Measurements from ENCODE around the gene TEX36.
A peak's percentile ranks its signal among the peaks of the same experiment; 100 is the strongest.
"Not testable (repeated sequence)": the region's sequence is repeated elsewhere in the genome, so short reads cannot be mapped to it uniquely, and the experiment has no call there.

TEX36 gene

DNA sequence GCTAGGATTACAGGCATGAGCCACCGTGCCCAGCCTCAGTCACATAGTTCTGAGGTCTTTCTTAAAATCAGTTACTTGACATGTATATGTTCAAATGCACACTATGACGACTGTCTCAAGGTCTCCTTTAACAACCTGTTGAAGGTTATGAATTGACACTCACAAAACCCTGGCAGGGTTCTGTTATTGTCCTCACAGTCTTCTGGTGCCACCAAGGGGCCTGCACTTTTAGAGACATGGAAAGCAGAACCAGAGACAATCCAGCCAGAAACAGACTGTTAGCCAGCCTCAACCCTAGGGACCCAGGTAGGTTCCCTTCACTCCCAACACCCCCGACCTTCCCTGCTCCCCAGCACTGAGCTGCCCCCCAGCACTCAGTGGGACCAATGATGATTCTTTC is 26.4 kb downstream of the TEX36 start:
- no peak for DNase-seq (ENCODE audit: low read depth)
- no peaks in the 10 kb centered on the region for H3K9me3 ChIP-seq (ENCODE audit: control insufficient read depth, low read length)
- H3K4me1 ChIP-seq (ENCODE audit: control insufficient read depth, insufficient read depth, low read length), result peaks cover 15% of the 10 kb centered on the region
- no peak overlapping the region for H3K4me3 ChIP-seq (ENCODE audit: low read length)
- no peak overlapping the region for H3K9ac ChIP-seq (ENCODE audit: low read length)
- H3K36me3 ChIP-seq (ENCODE audit: control insufficient read depth, insufficient read depth, low read length, severe bottlenecking), result no peaks in the 10 kb centered on the region
- H3K27me3 ChIP-seq (replicated peaks; ENCODE audit: control insufficient read depth, insufficient read depth, low read length), result no peaks in the 10 kb centered on the region

DNA sequence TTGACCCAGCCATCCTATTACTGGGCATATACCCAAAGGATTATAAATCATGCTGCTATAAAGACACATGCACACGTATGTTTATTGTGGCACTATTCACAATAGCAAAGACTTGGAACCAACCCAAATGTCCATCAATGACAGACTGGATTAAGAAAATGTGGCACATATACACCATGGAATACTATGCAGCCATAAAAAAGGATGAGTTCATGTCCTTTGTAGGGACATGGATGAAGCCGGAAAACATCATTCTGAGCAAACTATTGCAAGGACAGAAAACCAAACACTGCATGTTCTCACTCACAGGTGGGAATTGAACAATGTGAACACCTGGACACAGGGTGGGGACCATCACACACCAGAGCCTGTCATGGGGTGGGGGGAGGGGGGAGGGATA is 29.9 kb downstream of the TEX36 start:
- not testable (repeated sequence) for H3K9ac ChIP-seq (ENCODE audit: low read length); H3K4me3 ChIP-seq (ENCODE audit: low read length); DNase-seq (ENCODE audit: low read depth); H3K9me3 ChIP-seq (ENCODE audit: control insufficient read depth, low read length); H3K36me3 ChIP-seq (ENCODE audit: control insufficient read depth, insufficient read depth, low read length, severe bottlenecking); H3K27me3 ChIP-seq (replicated peaks; ENCODE audit: control insufficient read depth, insufficient read depth, low read length)
- peaks cover 14% of the 10 kb centered on the region for H3K4me1 ChIP-seq (ENCODE audit: control insufficient read depth, insufficient read depth, low read length)

DNA sequence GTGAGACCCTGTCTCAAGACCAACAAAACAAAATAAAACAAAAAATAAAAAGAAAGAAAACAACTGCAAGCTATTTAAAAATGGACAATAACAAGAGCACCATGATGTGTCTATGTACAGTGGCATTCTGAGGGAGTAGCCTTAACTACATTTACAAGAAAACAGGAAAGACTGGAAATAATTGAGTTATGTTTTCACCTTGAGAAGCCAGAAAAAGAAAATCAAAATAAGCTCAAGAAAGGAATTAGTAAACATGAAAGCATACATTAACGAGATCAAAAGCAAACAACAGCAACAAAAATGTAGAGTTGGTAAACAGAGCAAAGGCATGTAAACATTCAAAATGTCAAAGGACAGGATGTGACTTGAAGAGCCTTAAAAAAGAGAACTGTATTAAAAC is 36.7 kb downstream of the TEX36 start:
- Histone ChIP-seq H3K36me3 (ENCODE audit: control insufficient read depth, insufficient read depth, low read length, severe bottlenecking) (no peaks in the 10 kb centered on the region), H3K27me3 (replicated peaks; ENCODE audit: control insufficient read depth, insufficient read depth, low read length) (peaks cover 3% of the 10 kb centered on the region), H3K4me1 (ENCODE audit: control insufficient read depth, insufficient read depth, low read length) (no peaks in the 10 kb centered on the region), H3K4me3 (ENCODE audit: low read length) (no peak overlapping the region), H3K9me3 (ENCODE audit: control insufficient read depth, low read length) (no peaks in the 10 kb centered on the region), H3K9ac (ENCODE audit: low read length) (no peak overlapping the region)
- DNase-seq (ENCODE audit: low read depth), result no peak

DNA sequence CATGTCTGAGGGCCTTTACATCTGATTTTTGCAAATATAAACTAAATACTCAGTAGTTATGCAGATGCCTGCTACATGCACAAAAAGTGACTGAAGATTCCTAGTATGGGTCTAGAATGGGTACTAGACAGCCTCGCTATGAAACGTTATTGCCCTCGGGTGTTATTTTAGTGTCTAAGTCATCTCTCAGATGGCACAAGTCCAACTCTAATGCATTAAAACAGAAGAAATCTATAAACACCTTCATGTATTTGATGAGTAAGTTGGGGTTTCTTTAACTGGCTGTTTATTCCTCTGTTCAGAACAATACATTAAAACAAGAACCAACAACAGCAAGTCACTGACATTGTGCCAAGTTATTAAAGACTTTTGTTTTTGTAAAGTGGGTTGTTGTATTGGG is 41.6 kb downstream of the TEX36 start:
- Histone ChIP-seq H3K4me1 (ENCODE audit: control insufficient read depth, insufficient read depth, low read length) (no peaks in the 10 kb centered on the region), H3K36me3 (ENCODE audit: control insufficient read depth, insufficient read depth, low read length, severe bottlenecking) (no peaks in the 10 kb centered on the region), H3K4me3 (ENCODE audit: low read length) (no peak overlapping the region), H3K9me3 (ENCODE audit: control insufficient read depth, low read length) (no peaks in the 10 kb centered on the region), H3K27me3 (replicated peaks; ENCODE audit: control insufficient read depth, insufficient read depth, low read length) (peaks cover 10% of the 10 kb centered on the region), H3K9ac (ENCODE audit: low read length) (no peak overlapping the region)
- DNase-seq (ENCODE audit: low read depth), result no peak

DNA sequence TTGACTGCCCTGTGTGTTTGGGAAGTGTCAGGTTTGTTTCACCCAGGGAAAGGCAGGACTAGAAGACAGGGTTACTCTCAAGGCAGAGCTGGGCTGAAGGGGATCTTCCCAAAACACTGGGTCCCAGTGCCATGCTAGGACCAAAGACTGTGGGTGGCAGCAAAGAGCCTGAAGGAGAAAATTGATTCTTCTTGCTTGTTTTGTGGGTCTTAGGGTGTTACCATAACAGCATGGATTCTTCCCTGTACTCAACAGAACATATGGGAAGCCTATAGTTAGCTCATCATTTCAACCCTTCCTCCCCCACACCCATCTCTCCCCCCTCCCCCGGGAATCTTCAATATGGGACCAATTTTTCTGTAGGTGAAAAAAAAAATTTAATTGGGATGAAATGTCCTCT is 42.3 kb downstream of the TEX36 start:
- H3K9ac ChIP-seq (ENCODE audit: low read length), result no peak overlapping the region
- H3K36me3 ChIP-seq (ENCODE audit: control insufficient read depth, insufficient read depth, low read length, severe bottlenecking), result no peaks in the 10 kb centered on the region
- no peaks in the 10 kb centered on the region for H3K9me3 ChIP-seq (ENCODE audit: control insufficient read depth, low read length)
- peaks cover 10% of the 10 kb centered on the region for H3K27me3 ChIP-seq (replicated peaks; ENCODE audit: control insufficient read depth, insufficient read depth, low read length)
- H3K4me1 ChIP-seq (ENCODE audit: control insufficient read depth, insufficient read depth, low read length), result no peaks in the 10 kb centered on the region
- no peak overlapping the region for H3K4me3 ChIP-seq (ENCODE audit: low read length)
- DNase-seq (ENCODE audit: low read depth), result no peak

DNA sequence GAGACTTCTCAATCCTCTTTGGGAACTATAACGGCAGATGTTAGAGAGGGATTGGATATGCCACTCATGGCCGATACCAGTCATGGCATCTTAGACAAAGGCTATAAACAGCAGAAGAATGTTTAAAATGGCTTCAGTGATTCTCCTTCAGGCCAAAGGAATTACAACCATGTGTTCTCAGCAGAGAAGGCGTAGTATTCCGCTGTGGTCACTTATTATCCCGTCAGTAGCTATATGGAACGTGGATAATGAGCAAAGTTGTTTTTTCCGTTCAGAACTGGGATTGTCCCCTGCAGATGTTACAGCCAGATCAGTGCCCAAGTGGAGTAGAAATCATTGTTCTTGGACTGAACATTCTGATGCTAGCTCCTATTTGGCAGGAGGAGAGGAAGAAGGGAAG is 43.1 kb downstream of the TEX36 start:
- peaks cover 13% of the 10 kb centered on the region for H3K27me3 ChIP-seq (replicated peaks; ENCODE audit: control insufficient read depth, insufficient read depth, low read length)
- H3K36me3 ChIP-seq (ENCODE audit: control insufficient read depth, insufficient read depth, low read length, severe bottlenecking), result no peaks in the 10 kb centered on the region
- no peak overlapping the region for H3K9ac ChIP-seq (ENCODE audit: low read length)
- no peaks in the 10 kb centered on the region for H3K9me3 ChIP-seq (ENCODE audit: control insufficient read depth, low read length)
- no peaks in the 10 kb centered on the region for H3K4me1 ChIP-seq (ENCODE audit: control insufficient read depth, insufficient read depth, low read length)
- H3K4me3 ChIP-seq (ENCODE audit: low read length), result no peak overlapping the region
- DNase-seq (ENCODE audit: low read depth), result peak; percentile 19

DNA sequence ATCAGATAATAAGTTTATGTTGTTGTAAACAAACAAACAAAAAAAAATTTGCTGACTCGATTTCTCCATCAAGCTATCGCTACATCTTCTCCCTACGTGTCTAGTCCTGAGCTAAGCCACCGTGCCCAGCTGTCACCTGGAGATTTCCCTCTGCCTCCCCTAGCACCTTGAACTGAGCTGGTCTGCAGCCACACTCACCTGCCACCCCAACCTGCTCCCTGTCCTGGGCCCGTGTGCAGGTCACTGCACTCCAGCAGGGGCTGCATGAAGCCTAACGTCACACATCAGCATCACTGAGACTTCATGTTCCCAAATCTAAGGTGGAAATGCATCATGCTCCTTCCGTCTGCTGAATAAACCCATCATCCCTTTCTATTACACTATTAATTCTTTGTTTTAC is 44.4 kb downstream of the TEX36 start:
- no peak overlapping the region for H3K9ac ChIP-seq (ENCODE audit: low read length)
- no peaks in the 10 kb centered on the region for H3K4me1 ChIP-seq (ENCODE audit: control insufficient read depth, insufficient read depth, low read length)
- no peak for DNase-seq (ENCODE audit: low read depth)
- no peak overlapping the region for H3K4me3 ChIP-seq (ENCODE audit: low read length)
- H3K27me3 ChIP-seq (replicated peaks; ENCODE audit: control insufficient read depth, insufficient read depth, low read length), result peaks cover 21% of the 10 kb centered on the region
- no peaks in the 10 kb centered on the region for H3K9me3 ChIP-seq (ENCODE audit: control insufficient read depth, low read length)
- no peaks in the 10 kb centered on the region for H3K36me3 ChIP-seq (ENCODE audit: control insufficient read depth, insufficient read depth, low read length, severe bottlenecking)

DNA sequence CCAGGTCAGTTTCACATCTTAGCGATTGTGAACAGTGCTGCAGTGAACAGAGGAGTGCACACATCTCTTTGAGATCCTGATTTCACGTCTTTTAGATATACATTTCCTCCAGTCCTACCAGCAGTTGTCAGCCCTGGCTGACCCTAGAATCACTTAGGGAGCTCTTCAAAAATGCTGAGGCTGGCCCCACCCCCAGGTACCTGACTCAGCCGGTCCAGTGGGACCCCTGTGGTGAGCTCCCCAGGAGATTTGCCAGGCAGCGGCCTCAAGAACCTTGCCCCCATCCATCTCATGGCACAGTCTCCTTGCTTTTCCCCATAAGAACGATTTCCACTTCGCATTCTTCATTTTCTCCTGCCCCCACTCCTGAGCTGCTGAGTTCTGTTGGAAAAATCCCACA is 45.5 kb downstream of the TEX36 start:
- no peaks in the 10 kb centered on the region for H3K9me3 ChIP-seq (ENCODE audit: control insufficient read depth, low read length)
- H3K4me3 ChIP-seq (ENCODE audit: low read length), result no peak overlapping the region
- peaks cover 27% of the 10 kb centered on the region for H3K27me3 ChIP-seq (replicated peaks; ENCODE audit: control insufficient read depth, insufficient read depth, low read length)
- H3K9ac ChIP-seq (ENCODE audit: low read length), result no peak overlapping the region
- DNase-seq (ENCODE audit: low read depth), result no peak
- no peaks in the 10 kb centered on the region for H3K36me3 ChIP-seq (ENCODE audit: control insufficient read depth, insufficient read depth, low read length, severe bottlenecking)
- no peaks in the 10 kb centered on the region for H3K4me1 ChIP-seq (ENCODE audit: control insufficient read depth, insufficient read depth, low read length)

DNA sequence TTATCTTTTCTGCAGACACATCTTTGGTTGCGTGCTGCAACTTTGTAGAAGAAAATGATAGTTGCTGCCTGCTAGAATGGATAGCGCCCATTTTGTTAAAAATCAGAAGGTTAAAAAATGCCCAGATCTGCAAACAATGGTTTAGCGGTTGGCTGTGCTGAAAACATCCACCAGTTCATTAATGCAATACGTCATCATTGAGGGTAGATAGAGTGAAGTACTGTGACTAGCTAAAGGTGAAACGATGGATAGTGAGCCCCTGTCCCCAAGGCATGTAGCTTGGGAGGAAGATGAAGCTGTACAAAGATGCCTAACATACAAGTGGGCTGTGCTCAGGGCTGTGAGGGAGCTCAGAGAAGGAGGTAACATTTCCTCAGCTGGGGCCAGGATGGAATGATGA is 48.4 kb downstream of the TEX36 start:
- Histone ChIP-seq H3K27me3 (replicated peaks; ENCODE audit: control insufficient read depth, insufficient read depth, low read length) (peaks cover 17% of the 10 kb centered on the region), H3K36me3 (ENCODE audit: control insufficient read depth, insufficient read depth, low read length, severe bottlenecking) (no peaks in the 10 kb centered on the region), H3K9me3 (ENCODE audit: control insufficient read depth, low read length) (no peaks in the 10 kb centered on the region), H3K9ac (ENCODE audit: low read length) (no peak overlapping the region), H3K4me1 (ENCODE audit: control insufficient read depth, insufficient read depth, low read length) (no peaks in the 10 kb centered on the region), H3K4me3 (ENCODE audit: low read length) (no peak overlapping the region)
- DNase-seq (ENCODE audit: low read depth), result no peak

DNA sequence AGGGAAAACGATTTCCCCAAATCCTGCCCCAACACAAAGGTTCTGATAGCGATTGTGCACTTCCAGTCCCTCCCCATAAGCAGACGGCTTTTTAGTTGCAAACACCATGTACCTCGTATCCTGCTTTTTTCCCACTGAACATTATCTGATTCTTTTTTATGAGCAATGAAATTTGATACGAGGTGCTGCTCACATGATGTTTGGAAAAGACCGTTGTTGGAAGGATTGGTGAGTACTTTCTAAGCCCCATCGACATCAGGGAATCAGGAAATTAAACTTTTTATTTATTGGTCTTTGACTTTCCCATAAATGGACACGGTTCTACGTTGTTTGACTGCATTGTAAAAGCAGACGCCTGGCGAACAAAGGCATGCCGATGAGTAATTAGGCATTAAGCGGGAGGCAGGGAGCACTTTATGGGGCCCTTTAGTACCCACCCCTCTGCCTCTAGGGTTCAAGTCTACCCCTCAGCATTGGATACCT is 49.4 kb downstream of the TEX36 start:
- no peaks in the 10 kb centered on the region for H3K36me3 ChIP-seq (ENCODE audit: control insufficient read depth, insufficient read depth, low read length, severe bottlenecking)
- peaks cover 22% of the 10 kb centered on the region for H3K27me3 ChIP-seq (replicated peaks; ENCODE audit: control insufficient read depth, insufficient read depth, low read length)
- no peaks in the 10 kb centered on the region for H3K9me3 ChIP-seq (ENCODE audit: control insufficient read depth, low read length)
- no peak overlapping the region for H3K4me3 ChIP-seq (ENCODE audit: low read length)
- no peak for DNase-seq (ENCODE audit: low read depth)
- no peaks in the 10 kb centered on the region for H3K4me1 ChIP-seq (ENCODE audit: control insufficient read depth, insufficient read depth, low read length)
- H3K9ac ChIP-seq (ENCODE audit: low read length), result no peak overlapping the region

DNA sequence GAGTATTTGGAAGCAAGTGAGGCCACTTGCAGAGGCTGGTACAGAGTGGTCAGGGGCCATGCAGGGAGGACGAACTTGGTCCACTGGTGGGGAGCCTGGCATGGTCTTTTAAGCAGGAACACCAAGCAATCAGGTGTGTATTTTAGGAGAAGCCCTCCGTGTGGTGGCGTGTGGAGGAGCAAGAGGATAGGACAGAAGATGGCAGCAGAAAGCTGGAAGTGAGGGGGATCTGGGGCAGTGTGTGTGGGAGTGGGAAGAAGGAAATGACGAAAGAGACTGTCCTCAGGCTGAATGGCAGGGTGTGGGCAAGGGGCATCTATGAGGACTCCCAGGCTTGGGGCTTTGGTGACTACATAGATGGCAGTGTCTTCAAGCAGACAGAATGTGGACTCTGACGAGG is 51.2 kb downstream of the TEX36 start:
- Histone ChIP-seq H3K4me3 (ENCODE audit: low read length) (no peak overlapping the region), H3K9ac (ENCODE audit: low read length) (no peak overlapping the region), H3K36me3 (ENCODE audit: control insufficient read depth, insufficient read depth, low read length, severe bottlenecking) (no peaks in the 10 kb centered on the region), H3K9me3 (ENCODE audit: control insufficient read depth, low read length) (no peaks in the 10 kb centered on the region), H3K27me3 (replicated peaks; ENCODE audit: control insufficient read depth, insufficient read depth, low read length) (peaks cover 24% of the 10 kb centered on the region), H3K4me1 (ENCODE audit: control insufficient read depth, insufficient read depth, low read length) (no peaks in the 10 kb centered on the region)
- no peak for DNase-seq (ENCODE audit: low read depth)

DNA sequence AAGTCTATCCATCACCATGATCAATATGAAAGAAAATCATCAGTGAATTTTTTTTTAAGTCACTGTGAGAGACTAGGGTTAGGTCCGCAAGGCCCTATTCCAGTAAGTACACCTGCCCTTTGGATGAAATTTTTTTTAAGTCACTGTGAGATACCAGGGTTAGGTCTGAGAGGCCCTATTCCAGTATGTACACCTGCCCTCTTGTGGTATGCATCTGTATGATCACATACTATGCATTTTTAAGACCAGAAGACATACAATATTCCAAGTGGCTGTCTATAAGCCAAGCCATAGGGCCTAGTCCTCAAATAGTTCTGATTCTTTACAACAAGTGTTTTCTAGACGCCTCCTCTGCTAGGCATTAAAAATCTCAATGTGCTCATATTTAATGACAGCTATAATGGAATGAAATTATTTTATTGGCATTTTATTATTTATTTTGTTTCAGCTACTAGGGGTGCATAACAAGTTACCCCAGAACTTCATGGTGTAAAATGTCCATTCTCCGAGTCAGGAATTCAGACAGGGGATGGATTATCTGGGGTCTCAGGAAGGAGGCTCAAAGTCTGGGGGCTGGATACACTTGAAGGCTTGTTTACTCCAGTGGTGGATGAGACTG is 53.1 kb downstream of the TEX36 start:
- H3K4me3 ChIP-seq (ENCODE audit: low read length), result no peak overlapping the region
- DNase-seq (ENCODE audit: low read depth), result peak; percentile 33
- H3K9ac ChIP-seq (ENCODE audit: low read length), result no peak overlapping the region
- no peaks in the 10 kb centered on the region for H3K36me3 ChIP-seq (ENCODE audit: control insufficient read depth, insufficient read depth, low read length, severe bottlenecking)
- H3K4me1 ChIP-seq (ENCODE audit: control insufficient read depth, insufficient read depth, low read length), result no peaks in the 10 kb centered on the region
- no peaks in the 10 kb centered on the region for H3K9me3 ChIP-seq (ENCODE audit: control insufficient read depth, low read length)
- peaks cover 31% of the 10 kb centered on the region for H3K27me3 ChIP-seq (replicated peaks; ENCODE audit: control insufficient read depth, insufficient read depth, low read length)

Data from adipocyte (in vitro differentiated cells).